ENCODE data around the gene MTF2.

Gene MTF2

GRCh38 chr1:93078638-93078985, 471 bp upstream of the MTF2 start:
- TF ChIP-seq REST (IDR thresholded peaks at IDR 0.05; ENCODE audit: insufficient replicate concordance, low read depth) (no peak), CTCF (IDR thresholded peaks at IDR 0.05; ENCODE audit: insufficient read depth, low read length) (no peak), POLR2AphosphoS5 (IDR thresholded peaks at IDR 0.05; ENCODE audit: low read depth) (no peak), GABPA (IDR thresholded peaks at IDR 0.05; ENCODE audit: low read depth) (no peak), SPI1 (IDR thresholded peaks at IDR 0.05; ENCODE audit: borderline replicate concordance, low read depth) (no peak)
- no peaks in the 10 kb centered on the region for H3K27me3 ChIP-seq (ENCODE audit: insufficient read depth, poor library complexity, severe bottlenecking)
- no peak for DNase-seq (ENCODE audit: low read depth in 1 of 2, low spot score in 1 of 2)
- H3K27ac ChIP-seq (replicated peaks): peak overlapping the region; percentile 98
- peak overlapping the region; percentile 82 for H3K4me3 ChIP-seq (replicated peaks; ENCODE audit: insufficient read depth, low read length)

DNA sequence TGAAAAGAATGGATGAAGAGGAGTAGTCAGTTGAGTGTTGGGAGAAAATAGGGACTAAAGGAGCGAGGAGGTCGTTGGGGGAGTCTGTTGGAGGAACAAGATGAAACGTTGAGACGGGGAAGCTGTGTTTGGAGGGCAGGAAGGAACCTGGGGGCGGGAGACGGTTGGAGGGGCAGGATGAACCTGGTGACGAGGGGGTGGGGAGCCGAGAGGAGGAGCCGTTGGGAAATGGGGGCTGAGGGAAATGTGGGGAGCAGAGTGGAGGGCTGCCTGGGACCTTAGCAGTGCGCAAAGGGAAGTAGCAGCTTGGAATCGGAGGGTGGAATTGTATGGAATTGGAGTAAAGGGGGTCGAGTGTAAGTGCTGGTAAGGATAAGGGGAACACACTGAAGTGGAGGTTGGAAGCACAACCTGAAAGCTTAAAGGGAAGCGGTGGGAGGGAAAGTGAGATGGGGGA, 630 bp downstream of the MTF2 start:
- H3K27ac ChIP-seq (replicated peaks): peak overlapping the region; percentile 98
- H3K4me3 ChIP-seq (replicated peaks; ENCODE audit: insufficient read depth, low read length): peak overlapping the region; percentile 82
- H3K27me3 ChIP-seq (ENCODE audit: insufficient read depth, poor library complexity, severe bottlenecking): no peaks in the 10 kb centered on the region
- peak; percentile 31 to 51 for DNase-seq (ENCODE audit: low read depth in 1 of 2, low spot score in 1 of 2)
- TF ChIP-seq POLR2AphosphoS5 (IDR thresholded peaks at IDR 0.05; ENCODE audit: low read depth): no peak

DNA sequence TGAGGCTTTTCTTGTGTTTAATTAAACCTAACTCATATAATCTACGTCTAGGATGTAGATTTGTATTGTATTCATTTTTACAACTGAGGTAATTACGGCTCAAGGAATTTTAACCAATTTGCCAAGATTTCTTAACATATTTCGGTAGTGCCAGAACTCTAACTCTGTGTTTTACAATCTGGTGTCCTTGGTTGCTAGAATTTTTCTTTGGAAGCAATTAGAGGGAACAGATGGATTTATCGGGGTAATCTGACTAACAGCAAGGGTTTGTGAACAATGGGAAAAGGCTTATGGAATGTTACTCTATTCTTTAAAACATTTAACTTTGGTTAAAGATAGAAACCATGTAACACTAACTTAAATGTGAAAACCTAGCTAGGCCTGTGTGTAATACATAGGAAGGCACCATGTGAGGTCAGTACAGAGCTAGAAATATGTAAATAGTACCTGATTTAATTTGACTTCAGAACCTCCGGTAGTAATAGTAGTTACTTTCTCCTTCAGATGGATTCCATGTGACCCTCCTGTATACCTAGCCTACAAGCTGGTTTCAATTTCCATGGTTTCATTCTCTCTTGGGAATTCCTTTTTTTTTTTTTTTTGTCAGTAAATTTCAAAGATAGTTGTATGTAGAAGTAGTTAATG, 1.2 kb downstream of the MTF2 start:
- no peaks in the 10 kb centered on the region for H3K27me3 ChIP-seq (ENCODE audit: insufficient read depth, poor library complexity, severe bottlenecking)

DNA sequence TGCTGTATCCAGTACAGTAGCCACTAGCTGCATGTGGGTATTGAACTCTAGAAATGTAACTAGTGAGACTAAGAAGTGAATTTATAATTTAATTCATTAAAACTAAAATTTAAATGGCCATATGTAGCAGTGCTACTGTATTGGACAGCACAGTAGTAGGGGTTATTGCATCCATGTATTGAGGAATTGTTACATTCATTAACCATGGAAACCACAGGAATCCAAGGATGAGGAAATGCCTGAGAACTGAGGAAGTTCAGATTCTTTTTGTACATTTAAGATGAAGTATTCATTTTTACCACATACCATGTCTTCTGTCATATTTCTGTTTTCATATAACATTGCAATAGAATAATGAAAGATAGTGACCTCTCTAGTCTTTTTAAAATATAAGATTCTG, 2.6 kb downstream of the MTF2 start:
- peak in 1 of 2 experiments; percentile 35 for DNase-seq (ENCODE audit: low read depth in 1 of 2, low spot score in 1 of 2)
- 0 out of 2 replicates have a peak overlapping the region, but pooled peaks have one; percentile 82 for H3K4me3 ChIP-seq (replicated peaks; ENCODE audit: insufficient read depth, low read length)
- H3K27ac ChIP-seq (replicated peaks): peak overlapping the region; percentile 27
- H3K27me3 ChIP-seq (ENCODE audit: insufficient read depth, poor library complexity, severe bottlenecking): no peaks in the 10 kb centered on the region
- TF ChIP-seq CTCF (IDR thresholded peaks at IDR 0.05; ENCODE audit: insufficient read depth, low read length): no peak
- no peak for TF ChIP-seq POLR2AphosphoS5 (IDR thresholded peaks at IDR 0.05; ENCODE audit: low read depth)
- TF ChIP-seq SPI1 (IDR thresholded peaks at IDR 0.05; ENCODE audit: borderline replicate concordance, low read depth): peak; percentile 51; the same call in 1 of the 2 replicates
- no peak for TF ChIP-seq GABPA (IDR thresholded peaks at IDR 0.05; ENCODE audit: low read depth)
- TF ChIP-seq REST (IDR thresholded peaks at IDR 0.05; ENCODE audit: insufficient replicate concordance, low read depth): no peak

More for the DNA sequence above, 1.2 kb downstream of the MTF2 start:
- Histone ChIP-seq H3K27ac (replicated peaks) (peak overlapping the region; percentile 98), H3K4me3 (replicated peaks; ENCODE audit: insufficient read depth, low read length) (peak overlapping the region; percentile 82)
- DNase-seq (ENCODE audit: low read depth in 1 of 2, low spot score in 1 of 2): peak; percentile 21 to 67
- peak; percentile 30 for TF ChIP-seq CTCF (IDR thresholded peaks at IDR 0.05; ENCODE audit: insufficient read depth, low read length)
- TF ChIP-seq POLR2AphosphoS5 (IDR thresholded peaks at IDR 0.05; ENCODE audit: low read depth): no peak
